H9 (cell line): ENCODE results near the gene LHFPL6. TPM values are rescaled to one million over a fixed set of nuclear protein-coding genes. Genes with fewer than 3 reads are reported as not detected.

Source experiments
- DNase-seq: peaks from one replicate; pipeline ENCODE4 v3.0.0-alpha.2; 2017
- H2AFZ ChIP-seq: one replicate; pipeline ENCODE4 v1.6.1; 2013; ENCODE audit warnings: mild to moderate bottlenecking, low read length, control low read depth, moderate library complexity
- H2AK5ac ChIP-seq: 2 replicates; pipeline ENCODE4 v1.6.1; 2013; ENCODE audit warnings: low read length, control low read depth, mixed read lengths; ENCODE audit not compliant: insufficient read length
- H2BK120ac ChIP-seq: one replicate; pipeline ENCODE4 v1.6.1; 2013; ENCODE audit warnings: low read depth, mild to moderate bottlenecking, low read length, control low read depth, inconsistent platforms; ENCODE audit not compliant: poor library complexity, severe bottlenecking
- H2BK12ac ChIP-seq: 2 replicates; pipeline ENCODE4 v1.6.1; 2013; ENCODE audit warnings: low read length, control low read depth, mixed read lengths, low read depth; ENCODE audit not compliant: insufficient read length
- H2BK15ac ChIP-seq: 2 replicates; pipeline ENCODE4 v1.6.1; 2013; ENCODE audit warnings: low read depth, low read length, control low read depth
- H2BK20ac ChIP-seq: one replicate; pipeline ENCODE4 v1.6.1; 2013; ENCODE audit warnings: low read depth, mild to moderate bottlenecking, low read length, control low read depth, inconsistent platforms; ENCODE audit not compliant: poor library complexity, severe bottlenecking
- H2BK5ac ChIP-seq: 2 replicates; pipeline ENCODE4 v1.6.1; 2013; ENCODE audit warnings: low read length, control low read depth, mixed read lengths; ENCODE audit not compliant: insufficient read length
- H3K14ac ChIP-seq: 2 replicates; pipeline ENCODE4 v1.6.1; 2013; ENCODE audit warnings: low read length, control low read depth; ENCODE audit not compliant: insufficient read depth
- H3K18ac ChIP-seq: 2 replicates; pipeline ENCODE4 v1.6.1; 2013; ENCODE audit warnings: low read depth, mild to moderate bottlenecking, mixed read lengths, low read length, control low read depth; ENCODE audit not compliant: insufficient read length
- H3K23ac ChIP-seq: 2 replicates; pipeline ENCODE4 v1.6.1; 2013; ENCODE audit warnings: low read length, control low read depth, mixed read lengths, low read depth; ENCODE audit not compliant: insufficient read length
- H3K23me2 ChIP-seq: 2 replicates; pipeline ENCODE4 v1.6.1; 2013; ENCODE audit warnings: low read depth, mild to moderate bottlenecking, mixed read lengths, low read length, control low read depth; ENCODE audit not compliant: insufficient read length, poor library complexity, severe bottlenecking
- H3K27ac ChIP-seq: 2 replicates; pipeline ENCODE4 v1.5.1; 2013; ENCODE audit warnings: low read length, control low read depth, mixed read lengths, low read depth; ENCODE audit not compliant: insufficient read length
- H3K27me3 ChIP-seq: 2 replicates; pipeline ENCODE4 v1.6.1; 2013; ENCODE audit warnings: low read length, control low read depth, inconsistent platforms; ENCODE audit not compliant: insufficient read depth
- H3K4ac ChIP-seq: 2 replicates; pipeline ENCODE4 v1.6.1; 2013; ENCODE audit warnings: low read depth, mild to moderate bottlenecking, control low read depth, inconsistent platforms, low read length, moderate library complexity
- H3K4me1 ChIP-seq: 2 replicates; pipeline ENCODE4 v1.6.1; 2013; ENCODE audit warnings: low read length, control low read depth, inconsistent platforms; ENCODE audit not compliant: insufficient read depth
- H3K4me2 ChIP-seq: 2 replicates; pipeline ENCODE4 v1.6.1; 2013; ENCODE audit warnings: low read length, control low read depth, mixed read lengths; ENCODE audit not compliant: insufficient read length, insufficient read depth
- H3K56ac ChIP-seq: 2 replicates; pipeline ENCODE4 v1.6.1; 2013; ENCODE audit warnings: low read depth, mild to moderate bottlenecking, mixed read lengths, low read length, control low read depth; ENCODE audit not compliant: insufficient read length
- H3K79me1 ChIP-seq: 2 replicates; pipeline ENCODE4 v1.6.1; 2013; ENCODE audit warnings: low read depth, mild to moderate bottlenecking, moderate library complexity, low read length, control low read depth, inconsistent platforms; ENCODE audit not compliant: insufficient read depth, poor library complexity, severe bottlenecking
- H3K79me2 ChIP-seq: 2 replicates; pipeline ENCODE4 v1.6.1; 2013; ENCODE audit warnings: low read length, control low read depth, inconsistent platforms; ENCODE audit not compliant: insufficient read depth
- H3K9ac ChIP-seq: 2 replicates; pipeline ENCODE4 v1.6.1; 2013; ENCODE audit warnings: low read length, control low read depth, mixed read lengths; ENCODE audit not compliant: insufficient read length; ENCODE audit errors: extremely low read depth
- H3K9me3 ChIP-seq: one replicate; pipeline ENCODE4 v1.6.1; 2013; ENCODE audit warnings: low read depth, low read length, inconsistent platforms; ENCODE audit not compliant: control insufficient read depth
- H3T11ph ChIP-seq: one replicate; pipeline ENCODE4 v1.6.1; 2013; ENCODE audit warnings: mild to moderate bottlenecking, low read length, control low read depth, inconsistent platforms
- H4K20me1 ChIP-seq: one replicate; pipeline ENCODE4 v1.6.1; 2013; ENCODE audit not compliant: control insufficient read depth, insufficient read length, insufficient read depth
- H4K5ac ChIP-seq: 2 replicates; pipeline ENCODE4 v1.6.1; 2013; ENCODE audit warnings: low read depth, mild to moderate bottlenecking, mixed read lengths, low read length, control low read depth; ENCODE audit not compliant: insufficient read length
- H4K8ac ChIP-seq: replicated peaks from 2 replicates; pipeline ENCODE4 v1.6.1; 2013; ENCODE audit warnings: low read length, control low read depth, mixed read lengths, low read depth; ENCODE audit not compliant: insufficient read length
- H4K91ac ChIP-seq: 2 replicates; pipeline ENCODE4 v1.6.1; 2013; ENCODE audit warnings: low read depth, mild to moderate bottlenecking, moderate library complexity, mixed read lengths, low read length, control low read depth; ENCODE audit not compliant: insufficient read length
- H3K27ac Mint-ChIP-seq, 3 experiments: 2 replicates in 2 of 3; 3 replicates in 1 of 3; pipeline ENCODE4 v1.8.0; 2020 to 2021; ENCODE audit warnings: mixed read lengths in 3 of 3, mild to moderate bottlenecking in 1 of 3, moderate library complexity in 1 of 3
- H3K27me3 Mint-ChIP-seq: 2 replicates; pipeline ENCODE4 v1.8.0; 2021; ENCODE audit warnings: low read depth, mild to moderate bottlenecking, moderate library complexity, mixed read lengths
- H3K36me3 Mint-ChIP-seq, 3 experiments: 2 replicates in 2 of 3; 3 replicates in 1 of 3; pipeline ENCODE4 v1.8.0; 2020 to 2021; ENCODE audit warnings: low read depth in 3 of 3, mixed read lengths in 3 of 3; ENCODE audit not compliant: insufficient read depth in 1 of 3
- H3K4me1 Mint-ChIP-seq, 2 experiments: 2 replicates each; pipeline ENCODE4 v1.8.0; 2020; ENCODE audit warnings: mixed read lengths in 2 of 2
- H3K4me3 Mint-ChIP-seq, 2 experiments: 2 replicates in 1 of 2; 3 replicates in 1 of 2; pipeline ENCODE4 v1.8.0; 2020 to 2021; ENCODE audit warnings: mild to moderate bottlenecking in 2 of 2, mixed read lengths in 2 of 2, moderate library complexity in 1 of 2
- H3K9me3 Mint-ChIP-seq, 2 experiments: 2 replicates in 1 of 2; 3 replicates in 1 of 2; pipeline ENCODE4 v1.8.0; 2020; ENCODE audit warnings: mild to moderate bottlenecking in 2 of 2, mixed read lengths in 2 of 2, moderate library complexity in 1 of 2
- CTCF ChIP-seq: fragments of 200-600 bp; sonication (generic); conservative IDR thresholded peaks from 3 replicates; pipeline ENCODE4 v1.8.0; 2021; ENCODE audit warnings: antibody characterized with exemption, mild to moderate bottlenecking
- WGBS: extraction: QIAGEN DNeasy Blood & Tissue Kit; methylation state at CpG from one replicate; pipeline ENCODE4 v1.1.7; 2013; ENCODE audit warnings: missing lambda C conversion rate, low lambda C conversion rate, mixed read lengths; ENCODE audit not compliant: insufficient read length; ENCODE audit errors: extremely low coverage; 5-methylcytosine and 5-hydroxymethylcytosine counted together
- total RNA-seq: library from RNA; stranded (reverse); gene quantifications from 2 replicates; pipeline ENCODE4 v1.2.1, GENCODE V29; 2021

Gene LHFPL6
- total RNA-seq, 1 experiment from 2014 or later = 3.5 TPM

- Mint-ChIP-seq H3K36me3 (peaks cover 0 to 11% (median 0%) of the 10 kb centered on the region in 3 experiments; a peak in 2 of 7 replicates), H3K4me3 (no peak overlapping the region), H3K9me3 (peaks cover 5 to 9% of the 10 kb centered on the region in 2 experiments), H3K27me3 (peaks cover 100% of the 10 kb centered on the region), H3K4me1 (peaks cover 0 to 3% of the 10 kb centered on the region in 2 experiments; a peak in 1 of 4 replicates), H3K27ac (no peak overlapping the region)
- Histone ChIP-seq H3K27ac (no peak overlapping the region), H3K4me2 (no peak overlapping the region), H3K23ac (no peak overlapping the region), H3K14ac (no peak overlapping the region), H3K79me1 (no peaks in the 10 kb centered on the region), H2BK20ac (no peak overlapping the region), H2BK12ac (no peak overlapping the region), H3T11ph (no peak overlapping the region), H3K4me1 (no peaks in the 10 kb centered on the region), H3K27me3 (peaks cover 25% of the 10 kb centered on the region), H2BK15ac (no peak overlapping the region), H4K8ac (no peak overlapping the region), H2AK5ac (no peak overlapping the region), H3K56ac (no peak overlapping the region), H3K9me3 (no peaks in the 10 kb centered on the region), H3K4ac (no peak overlapping the region), H2BK120ac (no peak overlapping the region), H2AFZ (no peak overlapping the region), H4K91ac (no peak overlapping the region), H3K18ac (no peak overlapping the region), H3K79me2 (no peaks in the 10 kb centered on the region), H2BK5ac (no peak overlapping the region), H3K9ac (no peak overlapping the region), H4K20me1 (no peaks in the 10 kb centered on the region), H4K5ac (no peak overlapping the region), H3K23me2 (no peaks in the 10 kb centered on the region)
- no peak for TF ChIP-seq CTCF
- DNase-seq = no peak
- WGBS = no CpG with 5 or more reads among the region's 1 CpG
These were observed 225.3 kb downstream of the LHFPL6 start for GRCh38 chr13:39377699-39378098.
